Nephron (organoid): ENCODE data around the gene GJA10.

Experiments
- H3K27ac Mint-ChIP-seq, 3 experiments: 2 replicates each; pipeline ENCODE4 v1.8.0; 2020; ENCODE audit warnings: mixed read lengths in 3 of 3, mild to moderate bottlenecking in 2 of 3, moderate library complexity in 1 of 3
- H3K27me3 Mint-ChIP-seq: 2 replicates; pipeline ENCODE4 v1.8.0; 2021; ENCODE audit warnings: low read depth, mild to moderate bottlenecking, moderate library complexity, mixed read lengths
- H3K36me3 Mint-ChIP-seq: 2 replicates; pipeline ENCODE4 v1.8.0; 2020; ENCODE audit warnings: low read depth, mixed read lengths
- H3K4me1 Mint-ChIP-seq: 2 replicates; pipeline ENCODE4 v1.8.0; 2020; ENCODE audit warnings: mixed read lengths
- H3K4me3 Mint-ChIP-seq, 3 experiments: 2 replicates each; pipeline ENCODE4 v1.8.0; 2020; ENCODE audit warnings: mild to moderate bottlenecking in 3 of 3, mixed read lengths in 3 of 3, moderate library complexity in 2 of 3
- H3K9me3 Mint-ChIP-seq: 2 replicates; pipeline ENCODE4 v1.8.0; 2020; ENCODE audit warnings: mixed read lengths
- CTCF ChIP-seq, 3 experiments: fragments of 200-600 bp; sonication (generic); IDR thresholded peaks; one replicate each; pipeline ENCODE4 v1.5.0; 2021; ENCODE audit warnings: antibody characterized with exemption in 3 of 3; ENCODE audit not compliant: unreplicated experiment in 3 of 3

Gene GJA10

GRCh38 chr6:89862698-89863097, 31.6 kb upstream of the GJA10 start:
- H3K4me1 Mint-ChIP-seq: no peaks in the 10 kb centered on the region
- H3K27me3 Mint-ChIP-seq: no peaks in the 10 kb centered on the region
- peaks cover 75% of the 10 kb centered on the region for H3K36me3 Mint-ChIP-seq
- no peak overlapping the region for H3K4me3 Mint-ChIP-seq
- H3K9me3 Mint-ChIP-seq: peaks cover 2% of the 10 kb centered on the region
- no peak for TF ChIP-seq CTCF (IDR thresholded peaks at IDR 0.05; ENCODE audit: unreplicated experiment in 3 of 3)
- H3K27ac Mint-ChIP-seq: no peak overlapping the region

- no peaks in the 10 kb centered on the region for H3K4me1 Mint-ChIP-seq
- TF ChIP-seq CTCF (IDR thresholded peaks at IDR 0.05; ENCODE audit: unreplicated experiment in 3 of 3): no peak
- H3K27me3 Mint-ChIP-seq: no peaks in the 10 kb centered on the region
- no peak overlapping the region for H3K4me3 Mint-ChIP-seq
- H3K36me3 Mint-ChIP-seq: peaks cover 81% of the 10 kb centered on the region
- peaks cover 2% of the 10 kb centered on the region for H3K9me3 Mint-ChIP-seq
- no peak overlapping the region for H3K27ac Mint-ChIP-seq
These were observed 28.1 kb upstream of the GJA10 start for GRCh38 chr6:89866024-89866678.

- TF ChIP-seq CTCF (IDR thresholded peaks at IDR 0.05; ENCODE audit: unreplicated experiment in 3 of 3): no peak
- H3K9me3 Mint-ChIP-seq: no peaks in the 10 kb centered on the region
- peaks cover 25% of the 10 kb centered on the region for H3K36me3 Mint-ChIP-seq
- H3K4me3 Mint-ChIP-seq: no peak overlapping the region
- H3K27ac Mint-ChIP-seq: no peak overlapping the region
- no peaks in the 10 kb centered on the region for H3K4me1 Mint-ChIP-seq
- no peaks in the 10 kb centered on the region for H3K27me3 Mint-ChIP-seq
These were observed 20.5 kb upstream of the GJA10 start for GRCh38 chr6:89873721-89874120.

- TF ChIP-seq CTCF (IDR thresholded peaks at IDR 0.05; ENCODE audit: unreplicated experiment in 3 of 3): no peak
- Mint-ChIP-seq H3K9me3 (no peaks in the 10 kb centered on the region), H3K27me3 (no peaks in the 10 kb centered on the region), H3K36me3 (peaks cover 22% of the 10 kb centered on the region), H3K4me3 (no peak overlapping the region), H3K27ac (no peak overlapping the region), H3K4me1 (no peaks in the 10 kb centered on the region)
These were observed 19.8 kb upstream of the GJA10 start for GRCh38 chr6:89874438-89874837.

GRCh38 chr6:89886378-89887120, 7.7 kb upstream of the GJA10 start:
- no peak overlapping the region for H3K27ac Mint-ChIP-seq
- TF ChIP-seq CTCF (IDR thresholded peaks at IDR 0.05; ENCODE audit: unreplicated experiment in 3 of 3): no peak
- no peaks in the 10 kb centered on the region for H3K9me3 Mint-ChIP-seq
- H3K4me1 Mint-ChIP-seq: no peaks in the 10 kb centered on the region
- H3K36me3 Mint-ChIP-seq: no peaks in the 10 kb centered on the region
- peaks cover 13% of the 10 kb centered on the region for H3K27me3 Mint-ChIP-seq
- no peak overlapping the region for H3K4me3 Mint-ChIP-seq
